ENCODE results near the gene ZC3H4.
A peak's percentile ranks its signal among the peaks of the same experiment; 100 is the strongest.

Gene ZC3H4

DNA sequence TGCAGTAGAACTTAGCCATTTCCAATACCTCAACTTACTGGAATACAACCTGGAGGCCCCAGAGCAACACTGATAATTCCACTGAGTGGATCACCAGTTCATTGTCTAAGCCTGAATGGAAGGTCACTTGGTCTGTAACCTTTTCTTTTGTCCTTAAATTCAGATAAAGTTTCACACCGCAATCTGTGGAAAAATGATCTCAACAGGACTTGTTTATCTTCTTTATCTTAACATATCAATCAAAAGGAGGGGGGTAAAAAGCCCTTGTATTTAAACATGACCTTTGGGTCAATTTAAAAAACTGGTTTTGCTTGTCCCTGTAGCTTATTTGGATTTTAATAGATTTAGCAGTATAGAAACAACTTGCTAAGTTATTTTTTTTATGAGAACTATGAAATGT lies 38.6 kb upstream of the ZC3H4 start:
- H3K4me1 Mint-ChIP-seq = peaks cover 19% of the 10 kb centered on the region
- TF ChIP-seq, protein P1, sequence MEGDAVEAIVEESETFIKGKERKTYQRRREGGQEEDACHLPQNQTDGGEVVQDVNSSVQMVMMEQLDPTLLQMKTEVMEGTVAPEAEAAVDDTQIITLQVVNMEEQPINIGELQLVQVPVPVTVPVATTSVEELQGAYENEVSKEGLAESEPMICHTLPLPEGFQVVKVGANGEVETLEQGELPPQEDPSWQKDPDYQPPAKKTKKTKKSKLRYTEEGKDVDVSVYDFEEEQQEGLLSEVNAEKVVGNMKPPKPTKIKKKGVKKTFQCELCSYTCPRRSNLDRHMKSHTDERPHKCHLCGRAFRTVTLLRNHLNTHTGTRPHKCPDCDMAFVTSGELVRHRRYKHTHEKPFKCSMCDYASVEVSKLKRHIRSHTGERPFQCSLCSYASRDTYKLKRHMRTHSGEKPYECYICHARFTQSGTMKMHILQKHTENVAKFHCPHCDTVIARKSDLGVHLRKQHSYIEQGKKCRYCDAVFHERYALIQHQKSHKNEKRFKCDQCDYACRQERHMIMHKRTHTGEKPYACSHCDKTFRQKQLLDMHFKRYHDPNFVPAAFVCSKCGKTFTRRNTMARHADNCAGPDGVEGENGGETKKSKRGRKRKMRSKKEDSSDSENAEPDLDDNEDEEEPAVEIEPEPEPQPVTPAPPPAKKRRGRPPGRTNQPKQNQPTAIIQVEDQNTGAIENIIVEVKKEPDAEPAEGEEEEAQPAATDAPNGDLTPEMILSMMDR (IDR thresholded peaks at IDR 0.05) = no peak
- no peaks in the 10 kb centered on the region for H3K9me3 Mint-ChIP-seq
- DNase-seq = no peak
- H3K27ac Mint-ChIP-seq = no peak overlapping the region
- no peaks in the 10 kb centered on the region for H3K27me3 Mint-ChIP-seq (ENCODE audit: low read depth, poor library complexity)
- H3K36me3 Mint-ChIP-seq (ENCODE audit: low read depth) = peaks cover 84% of the 10 kb centered on the region
- H3K4me3 Mint-ChIP-seq = no peak overlapping the region

GRCh38 chr19:47151627-47152026 lies 38.1 kb upstream of the ZC3H4 start:
- Mint-ChIP-seq H3K27ac (peak overlapping the region; percentile 30), H3K4me1 (peaks cover 13% of the 10 kb centered on the region), H3K4me3 (no peak overlapping the region), H3K36me3 (ENCODE audit: low read depth) (peaks cover 84% of the 10 kb centered on the region), H3K9me3 (no peaks in the 10 kb centered on the region), H3K27me3 (ENCODE audit: low read depth, poor library complexity) (no peaks in the 10 kb centered on the region)
- DNase-seq = no peak
- TF ChIP-seq, protein P1 (IDR thresholded peaks at IDR 0.05) = no peak

DNA sequence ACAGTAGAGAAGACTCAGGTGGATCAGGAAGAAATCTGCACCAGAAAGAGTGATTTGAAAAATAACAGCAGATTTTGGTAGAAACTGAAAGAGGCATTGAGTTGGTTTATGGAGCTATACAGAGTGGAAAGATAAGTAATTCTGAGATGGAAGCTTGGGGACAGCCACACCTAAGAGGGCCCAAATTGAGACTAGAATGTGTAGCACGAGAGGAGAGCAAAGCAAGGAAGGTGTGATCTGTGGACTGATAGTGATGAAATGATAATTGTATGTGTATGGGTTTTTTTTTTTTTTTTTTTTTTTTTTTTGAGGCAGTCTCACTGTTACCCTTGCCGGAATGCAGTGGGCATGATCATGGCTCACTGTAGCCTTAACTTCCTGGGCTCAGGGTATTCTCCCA lies 33.3 kb upstream of the ZC3H4 start:
- H3K4me1 Mint-ChIP-seq = peaks cover 13% of the 10 kb centered on the region
- H3K36me3 Mint-ChIP-seq (ENCODE audit: low read depth) = peaks cover 86% of the 10 kb centered on the region
- no peaks in the 10 kb centered on the region for H3K27me3 Mint-ChIP-seq (ENCODE audit: low read depth, poor library complexity)
- TF ChIP-seq, protein P1 (IDR thresholded peaks at IDR 0.05) = no peak
- no peaks in the 10 kb centered on the region for H3K9me3 Mint-ChIP-seq
- H3K27ac Mint-ChIP-seq = peak overlapping the region; percentile 37
- H3K4me3 Mint-ChIP-seq = no peak overlapping the region
- no peak for DNase-seq

- Mint-ChIP-seq H3K27me3 (ENCODE audit: low read depth, poor library complexity) (no peaks in the 10 kb centered on the region), H3K9me3 (no peaks in the 10 kb centered on the region), H3K36me3 (ENCODE audit: low read depth) (peaks cover 84% of the 10 kb centered on the region), H3K27ac (peak overlapping the region; percentile 8), H3K4me3 (no peak overlapping the region), H3K4me1 (peaks cover 19% of the 10 kb centered on the region)
- no peak for DNase-seq
- TF ChIP-seq, protein P1 (IDR thresholded peaks at IDR 0.05) = no peak
Observed at GRCh38 chr19:47145639-47146486, 32.3 kb upstream of the ZC3H4 start.

GRCh38 chr19:47144630-47145029 lies 31.1 kb upstream of the ZC3H4 start:
- no peak for DNase-seq
- H3K27me3 Mint-ChIP-seq (ENCODE audit: low read depth, poor library complexity) = no peaks in the 10 kb centered on the region
- no peaks in the 10 kb centered on the region for H3K9me3 Mint-ChIP-seq
- no peak overlapping the region for H3K27ac Mint-ChIP-seq
- TF ChIP-seq, protein P1 (IDR thresholded peaks at IDR 0.05) = no peak
- peaks cover 15% of the 10 kb centered on the region for H3K4me1 Mint-ChIP-seq
- no peak overlapping the region for H3K4me3 Mint-ChIP-seq
- peaks cover 73% of the 10 kb centered on the region for H3K36me3 Mint-ChIP-seq (ENCODE audit: low read depth)
